GM18870 (cell line): ENCODE data around the gene CCIN.

Experiments
- ATAC-seq: cut with Tn5 transposase; IDR thresholded peaks from one replicate; pipeline ENCODE4 v1.9.1; 2021; ENCODE audit warnings: moderate library complexity; ENCODE audit not compliant: unreplicated experiment

CCIN gene

DNA sequence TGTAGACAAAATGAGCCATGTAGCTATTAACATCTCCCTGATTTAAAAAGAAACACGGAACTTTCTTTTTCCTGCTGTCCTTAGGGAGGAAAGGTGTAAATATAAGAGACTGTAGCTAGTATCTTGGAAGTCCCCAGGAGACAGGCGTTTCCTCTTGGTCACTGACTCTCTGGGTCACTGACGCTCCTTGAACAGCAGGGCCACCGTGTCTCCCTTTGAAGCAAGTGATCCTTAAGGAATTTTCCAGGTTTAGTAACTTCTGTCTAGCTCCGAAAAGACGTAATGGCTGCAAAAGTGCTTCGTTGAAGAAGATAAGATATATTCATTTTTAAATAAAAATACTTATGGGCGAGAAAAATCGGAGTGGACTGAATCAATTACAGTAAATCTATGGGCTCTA is 20.8 kb downstream of the CCIN start:
- no peak for ATAC-seq

DNA sequence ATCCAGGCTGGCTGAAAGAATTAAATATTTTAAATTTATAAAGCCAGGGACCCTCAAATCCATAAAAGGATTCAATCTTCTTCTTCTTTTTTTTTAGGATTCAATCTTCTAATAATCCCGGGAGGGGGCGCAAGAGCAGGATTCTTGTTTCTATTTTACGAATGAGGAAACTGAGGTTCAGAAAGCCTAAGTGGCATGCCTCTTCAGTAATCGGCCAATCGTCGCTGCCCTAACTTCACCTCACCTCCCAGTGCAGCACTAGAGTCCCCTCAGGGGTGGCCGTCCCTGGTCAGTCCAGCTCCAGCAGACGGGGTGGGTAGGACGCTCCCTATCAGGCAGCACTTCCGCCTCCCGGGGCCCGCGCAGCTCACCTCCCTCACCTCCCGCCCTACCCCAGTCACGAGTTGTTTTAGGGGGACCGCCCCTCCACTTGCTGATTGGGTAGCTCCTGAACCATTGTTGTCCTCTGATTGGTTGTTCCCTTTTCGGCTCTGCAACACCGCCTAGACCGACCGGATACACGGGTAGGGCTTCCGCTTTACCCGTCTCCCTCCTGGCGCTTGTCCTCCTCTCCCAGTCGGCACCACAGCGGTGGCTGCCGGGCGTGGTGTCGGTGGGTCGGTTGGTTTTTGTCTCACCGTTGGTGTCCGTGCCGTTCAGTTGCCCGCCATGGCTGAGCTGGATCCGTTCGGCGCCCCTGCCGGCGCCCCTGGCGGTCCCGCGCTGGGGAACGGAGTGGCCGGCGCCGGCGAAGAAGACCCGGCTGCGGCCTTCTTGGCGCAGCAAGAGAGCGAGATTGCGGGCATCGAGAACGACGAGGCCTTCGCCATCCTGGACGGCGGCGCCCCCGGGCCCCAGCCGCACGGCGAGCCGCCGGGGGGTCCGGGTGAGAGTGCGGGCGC is 21.5 kb downstream of the CCIN start, which contains the start of gene CLTA:
Gene CLTA (plus strand): TSS at position 534 of the 902 bp plus-strand sequence. CDS start 136 bp downstream, at position 670.
- peak; percentile 97 for ATAC-seq

DNA sequence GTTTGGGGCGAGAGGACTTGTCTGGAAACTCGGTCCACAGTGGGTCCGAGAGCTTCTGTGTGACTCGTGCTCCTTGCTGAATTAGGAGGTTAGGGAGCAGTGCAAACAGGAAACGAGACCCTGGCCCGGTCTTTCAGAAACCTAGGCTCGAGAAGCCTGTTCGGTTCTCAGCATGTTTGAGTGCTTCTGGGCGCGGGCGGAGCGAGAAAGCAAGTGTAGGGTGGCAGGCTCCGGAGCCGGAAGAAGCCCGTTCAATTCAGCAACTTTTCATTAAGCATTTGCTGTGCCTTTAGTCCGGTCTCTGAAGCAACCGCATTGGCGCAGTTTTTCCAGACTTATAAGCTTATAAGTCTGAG is 22.1 kb downstream of the CCIN start:
- ATAC-seq: no peak

DNA sequence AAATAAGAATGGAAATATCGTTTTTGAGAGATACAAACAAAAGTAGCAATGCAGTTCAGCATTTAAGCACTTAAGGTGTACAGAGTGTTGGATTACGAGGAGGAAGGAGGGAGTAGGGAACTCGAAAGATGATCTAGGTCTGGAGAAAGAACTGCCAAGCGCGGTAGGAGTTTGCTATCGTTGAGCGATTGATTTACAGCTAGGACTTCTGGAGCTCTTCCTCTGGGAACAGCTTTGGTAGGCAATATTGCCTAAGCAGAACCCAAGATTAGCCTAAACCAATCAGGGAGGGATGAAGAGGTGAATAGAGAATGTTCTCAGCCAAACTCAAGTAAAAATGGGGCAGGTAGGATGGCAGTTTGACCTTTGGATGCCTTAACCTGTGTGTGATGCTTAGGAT is 22.5 kb downstream of the CCIN start:
- ATAC-seq: no peak

GRCh38 chr9:36192196-36192595 is 23.0 kb downstream of the CCIN start:
- no peak for ATAC-seq

DNA sequence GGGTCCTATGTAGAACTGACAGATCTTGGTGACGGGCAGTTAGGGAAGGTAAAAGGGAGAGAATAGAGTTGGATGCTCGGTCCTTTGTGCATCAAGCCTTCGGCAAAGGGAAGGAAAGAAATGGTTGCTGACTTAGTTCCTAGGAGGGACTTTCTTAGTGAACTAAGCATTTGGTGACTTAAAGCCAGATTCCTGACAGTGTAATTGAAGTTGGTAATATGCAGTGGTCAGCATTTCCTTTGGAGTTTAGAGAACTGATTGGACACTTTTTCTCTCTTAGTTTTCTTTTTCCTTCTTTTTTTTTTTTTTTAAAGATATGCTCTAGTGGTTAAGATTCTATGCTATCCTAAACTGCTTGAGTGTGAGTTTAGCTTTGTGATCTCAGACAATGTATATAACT is 23.8 kb downstream of the CCIN start:
- no peak for ATAC-seq

DNA sequence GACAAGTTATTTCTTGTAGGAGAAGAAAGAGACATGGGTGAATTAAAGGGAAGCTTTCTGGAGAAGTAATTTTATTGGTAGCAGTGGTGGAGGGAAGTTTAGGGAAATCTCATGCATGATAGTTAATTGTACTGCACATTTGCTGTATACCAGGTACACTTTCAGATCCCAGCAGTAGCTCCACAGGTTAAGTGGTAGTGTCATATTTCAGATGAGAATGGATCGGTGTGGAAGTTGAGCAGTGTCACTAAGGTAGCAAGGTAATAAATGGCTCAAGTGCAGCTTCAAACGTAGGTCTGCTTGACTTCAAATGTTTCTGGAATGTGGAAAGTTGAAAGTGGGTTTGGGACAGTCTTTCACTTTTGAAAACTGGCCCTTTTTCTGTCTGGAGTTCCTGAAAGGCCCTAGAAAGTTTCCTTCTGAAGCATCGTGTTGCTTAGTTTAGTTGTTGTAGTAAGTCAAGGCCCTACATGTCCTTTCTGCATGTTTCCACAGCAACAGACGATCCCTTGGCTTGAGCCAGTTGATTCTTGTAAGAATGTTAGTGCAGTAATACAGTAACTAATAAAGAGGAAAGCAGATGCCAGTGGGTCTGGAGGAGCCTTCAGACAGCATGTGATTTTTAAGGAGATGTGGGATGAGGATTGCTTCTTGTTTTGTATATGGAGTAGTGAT is 25.3 kb downstream of the CCIN start:
- no peak for ATAC-seq

- ATAC-seq: no peak
These were observed 35.8 kb downstream of the CCIN start for GRCh38 chr9:36204906-36205547.

GRCh38 chr9:36207016-36207415 is 37.8 kb downstream of the CCIN start:
- no peak for ATAC-seq

- ATAC-seq: no peak
These were observed 38.4 kb downstream of the CCIN start for GRCh38 chr9:36207546-36208012.

DNA sequence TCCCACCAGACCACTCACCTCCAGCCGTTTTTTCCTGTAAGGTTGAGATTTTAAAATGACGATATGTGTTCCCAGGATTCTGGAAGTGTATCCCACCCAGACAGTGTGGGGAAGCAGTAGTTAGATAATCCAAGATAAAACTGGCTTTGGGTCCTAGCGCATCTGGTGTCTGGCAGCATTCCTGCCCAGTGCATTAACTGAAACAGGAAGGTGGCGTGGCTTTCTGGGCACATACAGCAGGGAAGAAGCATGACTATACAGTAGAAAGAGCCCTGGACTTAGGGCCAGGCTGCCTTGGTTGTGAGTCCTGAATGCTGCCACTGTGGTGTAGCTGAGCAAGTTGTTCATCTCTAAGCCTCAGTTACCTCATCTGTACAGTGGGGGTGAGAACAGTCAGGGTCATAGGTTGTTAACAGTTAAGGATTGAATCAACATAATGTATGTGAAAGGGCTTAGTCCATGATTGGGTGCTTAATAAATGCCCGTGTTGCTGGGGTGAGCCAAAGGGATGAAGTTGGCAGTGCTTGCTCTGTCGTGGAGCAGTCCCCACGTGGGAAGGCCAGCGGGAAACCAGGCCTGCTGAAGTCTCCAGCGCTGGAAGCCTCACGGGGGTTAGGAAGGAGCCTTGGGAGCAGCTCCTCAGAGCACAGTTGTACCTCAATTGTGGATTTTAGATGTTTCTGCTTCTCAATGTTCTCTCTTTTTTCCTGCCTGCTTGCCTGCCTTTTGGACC is 39.5 kb downstream of the CCIN start:
- no peak for ATAC-seq

DNA sequence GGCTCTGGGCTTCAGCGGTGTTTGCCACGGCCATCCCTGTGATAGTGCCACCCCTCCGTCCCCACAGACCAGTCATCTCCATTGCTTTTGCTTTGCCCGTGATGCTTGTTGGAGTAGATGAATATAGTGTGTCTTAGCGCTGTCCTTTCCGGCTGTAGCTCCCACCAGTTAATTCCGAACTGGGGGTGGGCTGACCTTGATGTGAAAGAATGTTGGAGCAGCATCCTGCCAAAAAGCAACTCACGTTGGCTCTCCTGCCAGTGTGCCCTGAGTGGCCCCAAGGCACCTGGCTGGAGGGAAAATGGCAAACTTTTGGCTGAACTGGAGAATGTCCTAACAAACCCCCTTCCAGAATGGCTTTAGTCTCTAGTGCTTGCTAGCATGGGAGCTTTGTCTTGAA is 41.5 kb downstream of the CCIN start:
- ATAC-seq: no peak

- no peak for ATAC-seq
These were observed 42.3 kb downstream of the CCIN start for GRCh38 chr9:36211510-36211909.

GRCh38 chr9:36213387-36213786 is 44.2 kb downstream of the CCIN start:
- ATAC-seq: no peak

DNA sequence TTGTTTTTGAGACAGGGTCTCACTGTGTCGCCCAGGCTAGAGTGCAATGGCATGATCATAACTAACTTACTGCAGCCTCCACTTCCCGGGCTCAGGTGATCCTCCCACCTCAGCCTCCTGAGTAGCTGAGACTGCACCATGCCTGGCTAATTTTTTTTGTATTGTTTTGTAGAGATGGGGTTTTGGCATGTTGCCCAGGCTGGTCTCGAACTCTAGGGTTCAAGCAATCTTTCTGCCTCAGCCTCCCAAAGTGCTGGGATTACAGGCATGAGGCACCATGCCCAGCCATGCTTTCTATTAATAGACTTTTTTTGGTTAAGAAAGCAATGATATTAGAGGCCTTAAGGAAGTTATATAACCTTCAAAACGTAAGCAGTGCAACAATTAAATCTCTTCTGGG is 44.8 kb downstream of the CCIN start:
- no peak for ATAC-seq

GRCh38 chr9:36214571-36214970 is 45.4 kb downstream of the CCIN start:
- no peak for ATAC-seq

DNA sequence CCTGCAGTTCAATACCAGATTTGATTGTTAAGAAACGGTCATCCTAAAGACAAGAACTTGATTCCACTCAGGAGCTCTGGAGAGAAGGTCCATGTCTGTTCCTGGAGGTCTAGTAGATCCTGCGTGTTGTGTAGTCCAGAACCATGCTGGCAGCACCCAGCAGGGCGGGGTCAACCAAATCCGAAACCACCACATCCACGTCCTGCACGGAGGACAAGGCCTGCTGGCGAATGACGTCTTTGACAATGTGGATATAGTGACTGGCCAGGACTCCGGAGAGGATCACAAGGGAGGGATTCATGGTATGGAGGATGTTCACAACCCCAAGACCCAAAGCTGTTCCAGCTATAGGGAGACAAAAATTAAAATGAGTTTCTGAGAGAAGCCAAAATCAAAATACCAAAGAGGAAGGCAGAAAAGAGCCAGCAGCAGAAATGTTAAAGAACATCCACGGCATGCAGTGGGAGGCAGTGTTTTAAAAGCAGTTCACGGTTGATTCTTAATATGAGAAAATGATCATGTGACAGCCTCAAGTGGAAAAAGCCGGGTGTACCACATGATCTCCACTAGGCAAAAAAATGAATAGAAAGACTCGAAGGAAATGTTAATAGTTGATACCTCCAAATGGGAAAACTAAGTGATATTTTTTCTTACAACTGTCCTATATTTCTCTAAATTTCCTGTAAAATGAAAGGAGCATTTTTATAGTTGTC is 48.2 kb downstream of the CCIN start:
- no peak for ATAC-seq

- no peak for ATAC-seq
These were observed 48.8 kb downstream of the CCIN start for GRCh38 chr9:36218011-36218410.

DNA sequence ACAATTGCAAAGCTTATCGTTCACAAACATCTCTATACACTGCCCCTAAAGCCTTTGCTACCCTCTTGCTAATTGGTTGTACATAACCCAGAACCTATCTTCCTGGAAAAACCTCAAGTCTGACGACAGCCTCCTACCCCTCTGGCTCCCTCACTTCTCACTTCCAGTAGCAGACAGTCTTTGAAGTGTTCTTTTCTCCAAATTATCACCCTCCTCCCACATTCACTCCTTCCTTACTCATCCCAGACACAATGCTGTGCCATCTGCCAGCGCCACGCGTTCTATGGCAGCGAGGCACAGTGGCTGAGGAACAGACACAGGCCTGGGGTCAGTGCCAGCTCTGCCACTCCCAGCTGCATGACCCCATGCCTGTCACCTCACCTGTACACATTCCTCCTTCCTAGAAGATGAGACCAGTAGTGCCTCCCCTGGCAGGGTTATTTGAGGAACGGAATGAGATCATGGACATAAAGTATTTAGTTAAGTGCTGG is 49.3 kb downstream of the CCIN start:
- no peak for ATAC-seq
